GF-D8 (cell line): Measurements from ENCODE around the gene NLRC3.

Source experiments
- DNase-seq: peaks from one replicate; lab custom pipeline; 2025; lab: John Stamatoyannopoulos, UW

The NLRC3 gene

GRCh38 chr16:3580251-3580651 lies 3.0 kb upstream of the NLRC3 start:
- DNase-seq: peak; percentile 71

GRCh38 chr16:3579776-3580175 lies 2.6 kb upstream of the NLRC3 start:
- no peak for DNase-seq

GRCh38 chr16:3578610-3579551 lies 1.7 kb upstream of the NLRC3 start:
- DNase-seq: peak; percentile 54

- no peak for DNase-seq
Measured at GRCh38 chr16:3578121-3578520, 918 bp upstream of the NLRC3 start.

GRCh38 chr16:3576211-3576610 lies 992 bp downstream of the NLRC3 start:
- DNase-seq: no peak

- DNase-seq: no peak
Measured at GRCh38 chr16:3575491-3575890, 1.7 kb downstream of the NLRC3 start.

- DNase-seq: no peak
Measured at GRCh38 chr16:3574195-3574594, 3.0 kb downstream of the NLRC3 start.

GRCh38 chr16:3573146-3573815 lies 3.9 kb downstream of the NLRC3 start:
- DNase-seq: no peak

GRCh38 chr16:3570420-3571062 lies 6.7 kb downstream of the NLRC3 start:
- DNase-seq: no peak

- DNase-seq: no peak
Measured at GRCh38 chr16:3569851-3570250, 7.4 kb downstream of the NLRC3 start.

- no peak for DNase-seq
Measured at GRCh38 chr16:3566990-3567389, 10.2 kb downstream of the NLRC3 start.

GRCh38 chr16:3564889-3565141 lies 12.4 kb downstream of the NLRC3 start:
- no peak for DNase-seq

- DNase-seq: no peak
Measured at GRCh38 chr16:3564130-3564888, 12.9 kb downstream of the NLRC3 start.

- DNase-seq: no peak
Measured at GRCh38 chr16:3562914-3563480, 14.2 kb downstream of the NLRC3 start.

- no peak for DNase-seq
Measured at GRCh38 chr16:3561626-3562025, 15.6 kb downstream of the NLRC3 start.

GRCh38 chr16:3554351-3554928 lies 22.8 kb downstream of the NLRC3 start:
- no peak for DNase-seq

- DNase-seq: no peak
Measured at GRCh38 chr16:3553138-3553923, 23.9 kb downstream of the NLRC3 start.

GRCh38 chr16:3550851-3551847 lies 26.1 kb downstream of the NLRC3 start:
- no peak for DNase-seq

- no peak for DNase-seq
Measured at GRCh38 chr16:3549906-3550305, 27.3 kb downstream of the NLRC3 start.

- DNase-seq: no peak
Measured at GRCh38 chr16:3548859-3549258, 28.3 kb downstream of the NLRC3 start.
